GM18868 (cell line): Measurements from ENCODE around the gene PARP11.
"Not testable (repeated sequence)": the region's sequence is repeated elsewhere in the genome, so short reads cannot be mapped to it uniquely, and the experiment has no call there.

Experiments
- ATAC-seq: cut with Tn5 transposase; IDR thresholded peaks from one replicate; pipeline ENCODE4 v1.9.1; 2021; ENCODE audit warnings: mild to moderate bottlenecking, moderate library complexity; ENCODE audit not compliant: unreplicated experiment

The PARP11 gene

GRCh38 chr12:3882896-3883564 lies 9.8 kb upstream of the PARP11 start:
- no peak for ATAC-seq

- no peak for ATAC-seq
These were observed 9.2 kb upstream of the PARP11 start for GRCh38 chr12:3882406-3882805.

DNA sequence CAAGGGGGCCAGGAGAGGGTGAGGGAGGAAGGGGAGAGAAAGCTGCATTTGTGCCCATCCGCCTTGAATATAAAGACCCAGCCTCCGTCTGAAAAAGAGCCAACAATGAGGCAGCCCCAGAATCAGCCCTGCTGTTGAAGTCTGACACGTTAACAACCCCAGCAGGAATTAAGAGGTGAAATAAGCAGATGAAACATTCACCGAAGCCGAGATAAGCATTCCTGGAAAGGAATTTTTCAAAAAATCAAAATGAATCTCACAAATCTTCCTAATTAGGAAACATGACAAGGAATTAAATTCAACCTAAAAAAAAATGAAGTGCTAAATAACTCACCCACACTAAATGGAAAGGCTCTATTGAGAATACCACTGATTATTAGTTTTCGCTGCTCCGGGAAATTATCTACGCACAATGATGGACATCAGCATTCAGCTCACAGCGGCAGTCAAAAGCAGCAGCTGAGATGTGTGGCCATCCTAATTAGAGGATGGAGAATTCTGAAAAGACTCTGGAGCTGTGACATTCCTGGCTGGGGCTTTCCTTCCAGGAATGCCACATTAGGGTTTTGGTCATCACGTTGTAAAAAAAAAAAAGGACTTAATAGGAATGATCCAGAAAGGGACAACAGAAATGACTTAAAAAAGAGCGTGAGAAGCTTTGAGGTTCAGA lies 8.2 kb upstream of the PARP11 start:
- ATAC-seq, result no peak

DNA sequence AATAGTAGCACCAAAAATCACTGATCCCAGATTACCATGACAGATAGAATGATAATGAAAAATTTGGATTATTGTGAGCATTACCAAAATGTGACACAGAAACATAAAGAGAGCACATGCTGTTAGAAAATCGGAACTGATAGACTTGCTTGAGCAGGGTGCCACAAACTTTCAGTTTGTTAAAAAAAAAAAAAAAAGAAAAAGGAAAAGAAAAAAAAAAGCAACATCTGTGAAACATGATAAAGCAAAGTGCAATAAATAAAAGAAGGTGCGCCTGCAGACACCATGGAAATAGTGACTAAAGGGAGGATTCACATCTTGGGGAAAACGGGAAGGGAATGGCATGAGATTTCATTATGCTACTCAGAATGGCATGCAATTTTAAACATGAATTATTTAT lies 6.6 kb upstream of the PARP11 start:
- no peak for ATAC-seq

DNA sequence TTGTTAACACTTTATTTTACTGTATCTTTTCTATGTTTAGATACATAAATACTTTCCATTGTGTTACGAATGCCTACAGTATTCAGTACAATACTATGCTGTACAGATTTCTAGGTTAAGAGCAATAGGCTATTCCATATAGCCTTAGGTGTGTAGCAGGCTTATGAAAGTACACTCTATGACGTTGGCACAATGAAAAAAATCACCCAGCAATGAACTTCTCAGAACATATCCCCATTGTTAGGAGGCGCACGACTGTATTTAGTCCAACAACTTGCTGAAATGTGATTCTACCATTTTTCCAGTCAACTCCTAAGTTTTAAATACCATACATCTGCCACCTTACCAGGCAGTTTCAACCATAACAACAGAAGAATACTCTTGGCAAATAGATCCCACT lies 1.8 kb downstream of the PARP11 start:
- ATAC-seq, result no peak

DNA sequence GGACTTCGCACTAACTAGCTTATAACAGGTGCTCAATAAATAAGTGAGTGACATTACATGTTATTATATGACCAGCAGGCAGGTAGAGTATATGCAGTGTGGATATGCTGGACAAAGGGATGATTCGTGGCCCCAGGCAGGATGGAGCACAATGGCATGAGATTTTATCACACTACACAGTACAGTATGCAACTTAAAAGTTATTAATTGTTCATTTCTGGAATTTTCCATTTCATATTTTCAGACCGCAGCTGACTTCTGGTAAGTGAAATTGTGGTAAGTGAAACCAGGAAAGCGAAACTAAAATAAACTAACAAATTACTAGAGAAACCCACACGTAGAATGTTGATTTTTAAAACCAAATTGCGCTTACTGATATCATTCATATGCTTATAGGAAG lies 3.3 kb downstream of the PARP11 start:
- ATAC-seq, result no peak

DNA sequence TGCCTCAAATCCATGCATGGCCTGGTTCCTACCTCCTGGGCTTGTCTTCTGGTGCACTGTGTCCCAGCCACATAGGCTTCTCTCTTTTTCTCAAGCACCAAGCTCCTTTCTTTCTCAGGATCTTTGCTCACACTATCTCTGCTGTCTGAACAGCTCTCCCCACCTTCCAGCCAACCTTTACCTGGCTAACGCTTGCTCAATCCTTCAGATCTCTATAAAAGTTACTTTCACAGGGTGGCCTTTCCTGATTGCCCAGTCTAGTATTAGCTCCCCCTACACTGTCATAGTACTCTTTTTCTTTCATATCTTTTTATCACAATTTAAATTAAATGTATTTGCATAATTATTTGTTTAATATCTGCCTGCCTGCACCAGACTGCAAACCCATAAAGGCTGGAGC lies 3.8 kb downstream of the PARP11 start:
- ATAC-seq, result no peak

DNA sequence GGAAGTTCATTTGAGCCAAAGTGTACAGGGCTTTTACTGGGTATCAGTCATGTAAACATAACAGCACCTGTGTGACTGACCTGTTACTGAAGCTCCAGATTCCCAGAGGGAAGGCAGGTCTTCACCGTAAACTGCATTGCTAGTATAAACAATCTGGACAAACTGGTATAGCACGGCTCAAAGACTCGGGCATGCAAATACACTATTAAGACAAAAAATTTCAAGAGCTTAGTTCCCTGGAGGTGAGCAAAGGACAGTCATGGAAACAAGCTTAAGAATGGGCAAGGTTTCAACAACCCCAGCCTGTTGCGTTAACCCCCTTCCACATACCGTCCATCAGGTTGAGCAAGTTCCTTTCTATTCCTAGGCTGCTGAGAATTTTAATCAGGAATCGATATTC lies 9.4 kb downstream of the PARP11 start:
- no peak for ATAC-seq

DNA sequence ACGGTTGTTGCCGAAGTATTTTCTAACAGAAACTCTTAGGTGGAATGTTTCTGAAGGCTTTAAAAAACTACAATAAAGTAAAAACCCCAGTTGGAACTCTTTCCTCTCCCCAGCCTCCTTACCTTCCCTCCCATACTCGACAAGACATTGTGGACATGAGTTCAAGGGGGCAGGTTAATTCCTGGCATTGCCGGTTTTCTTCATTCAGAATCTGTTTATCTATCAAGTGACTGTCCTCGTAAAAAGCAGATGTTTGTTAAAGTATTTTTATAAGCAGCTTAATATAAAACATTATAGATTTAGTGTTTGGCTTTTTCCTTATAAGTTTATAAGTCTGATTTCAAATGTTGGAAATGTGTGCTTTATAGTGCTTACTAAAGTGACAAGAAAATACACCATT lies 30.7 kb downstream of the PARP11 start:
- ATAC-seq, result no peak

- ATAC-seq, result no peak
These were observed 31.4 kb downstream of the PARP11 start for GRCh38 chr12:3841783-3842182.

DNA sequence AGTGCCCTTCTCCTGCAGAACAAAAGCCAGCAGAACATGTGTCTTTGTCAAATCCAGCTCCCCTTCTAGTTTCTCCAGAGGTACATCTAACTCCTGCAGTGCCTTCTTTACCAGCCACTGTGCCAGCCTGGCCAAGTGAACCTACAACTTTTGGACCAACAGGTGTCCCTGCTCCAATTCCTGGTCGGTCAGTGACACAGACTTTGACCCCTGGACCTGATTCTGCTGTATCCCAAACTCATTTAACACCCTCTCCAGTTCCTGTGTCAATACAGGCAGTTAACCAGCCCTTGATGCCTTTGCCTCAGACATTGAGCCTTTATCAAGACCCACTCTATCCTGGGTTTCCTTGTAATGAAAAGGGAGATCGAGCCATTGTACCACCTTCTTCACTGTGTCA lies 32.4 kb downstream of the PARP11 start:
- not testable (repeated sequence) for ATAC-seq

DNA sequence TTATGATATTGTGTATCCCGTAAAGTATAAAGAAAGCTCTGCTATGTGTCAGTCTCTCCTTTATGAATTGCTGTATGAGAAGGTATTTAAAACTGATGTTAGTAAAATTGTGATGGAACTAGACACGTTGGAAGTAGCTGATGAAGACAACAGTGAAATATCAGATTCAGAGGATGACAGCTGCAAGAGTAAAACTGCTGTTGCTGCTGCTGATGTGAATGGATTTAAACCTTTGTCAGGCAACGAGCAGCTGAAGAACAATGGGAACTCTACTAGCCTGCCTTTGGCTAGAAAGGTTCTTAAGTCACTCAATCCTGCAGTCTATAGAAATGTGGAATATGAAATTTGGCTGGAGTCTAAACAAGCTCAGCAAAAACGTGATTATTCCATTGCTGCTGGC lies 33.5 kb downstream of the PARP11 start:
- ATAC-seq, result not testable (repeated sequence)

- not testable (repeated sequence) for ATAC-seq
These were observed 34.3 kb downstream of the PARP11 start for GRCh38 chr12:3838701-3839548.

- ATAC-seq, result no peak
These were observed 35.1 kb downstream of the PARP11 start for GRCh38 chr12:3838076-3838475.

DNA sequence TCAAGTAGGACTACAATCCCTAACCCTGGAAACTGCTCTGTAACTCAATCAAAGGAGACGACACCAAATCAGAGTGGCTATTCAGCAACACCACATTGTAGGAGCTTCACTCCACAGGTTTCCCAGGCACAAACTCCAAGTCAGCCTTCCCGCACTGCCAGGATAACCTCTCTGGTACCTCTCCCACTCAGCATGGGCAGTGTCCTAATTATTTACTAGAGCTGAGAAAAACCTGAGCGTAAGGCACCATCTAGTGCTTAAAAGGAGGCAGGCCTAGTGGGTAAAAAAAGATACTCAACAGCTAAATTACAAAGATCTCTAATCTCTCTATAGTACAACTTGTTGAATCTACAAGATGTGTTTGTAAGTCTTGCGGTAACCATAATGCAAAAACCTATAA lies 36.1 kb downstream of the PARP11 start:
- no peak for ATAC-seq

DNA sequence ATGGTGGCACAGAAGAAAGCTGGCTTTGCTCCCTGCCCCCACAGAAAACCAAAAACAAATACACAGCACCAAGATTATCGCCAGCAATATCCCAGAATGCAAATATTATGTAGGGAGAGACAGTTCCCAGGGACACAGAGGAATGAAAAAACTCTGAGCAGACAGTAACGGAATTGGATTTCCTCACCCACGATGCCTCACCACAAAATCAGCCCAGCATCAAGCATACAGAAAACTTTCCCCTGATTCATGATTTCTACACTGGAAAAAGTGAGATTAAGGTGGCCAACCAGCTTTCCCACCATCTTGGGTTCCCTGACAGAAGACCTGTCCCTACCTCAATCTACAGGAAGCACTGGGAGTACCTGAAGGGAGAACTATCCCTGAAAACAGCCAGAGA lies 36.6 kb downstream of the PARP11 start:
- ATAC-seq, result no peak

GRCh38 chr12:3835914-3836313 lies 37.3 kb downstream of the PARP11 start:
- ATAC-seq, result no peak

GRCh38 chr12:3834774-3835173 lies 38.4 kb downstream of the PARP11 start:
- ATAC-seq, result no peak

- ATAC-seq, result no peak
These were observed 39.4 kb downstream of the PARP11 start for GRCh38 chr12:3833670-3834310.

- no peak for ATAC-seq
These were observed 40.5 kb downstream of the PARP11 start for GRCh38 chr12:3832738-3833137.

DNA sequence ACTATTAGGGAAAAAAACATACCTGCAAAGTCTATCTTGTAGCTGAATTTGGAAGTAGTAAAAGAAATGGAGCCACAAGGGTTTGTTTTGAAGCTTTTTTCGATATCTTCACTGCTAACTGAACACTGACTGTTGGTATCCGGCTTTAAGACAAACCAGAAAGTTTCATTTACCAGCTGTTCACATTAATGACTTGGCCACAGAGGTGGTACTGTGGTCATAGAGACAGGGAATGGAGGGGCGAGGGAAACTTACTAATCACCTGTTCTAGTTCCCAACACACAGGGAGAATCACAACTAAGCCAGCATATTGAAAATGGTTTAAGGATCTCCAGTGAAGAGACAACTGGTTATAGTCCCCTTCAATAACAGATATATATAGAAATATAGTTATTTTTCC lies 44.3 kb downstream of the PARP11 start:
- ATAC-seq, result no peak
